Inferior parietal cortex (tissue), 1 donor: Measurements from ENCODE around the gene CTRL.

Experiments
- DNase-seq: peaks from one replicate; pipeline ENCODE4 v3.0.0-alpha.2; 2016; ENCODE audit errors: extremely low spot score

CTRL gene

DNA sequence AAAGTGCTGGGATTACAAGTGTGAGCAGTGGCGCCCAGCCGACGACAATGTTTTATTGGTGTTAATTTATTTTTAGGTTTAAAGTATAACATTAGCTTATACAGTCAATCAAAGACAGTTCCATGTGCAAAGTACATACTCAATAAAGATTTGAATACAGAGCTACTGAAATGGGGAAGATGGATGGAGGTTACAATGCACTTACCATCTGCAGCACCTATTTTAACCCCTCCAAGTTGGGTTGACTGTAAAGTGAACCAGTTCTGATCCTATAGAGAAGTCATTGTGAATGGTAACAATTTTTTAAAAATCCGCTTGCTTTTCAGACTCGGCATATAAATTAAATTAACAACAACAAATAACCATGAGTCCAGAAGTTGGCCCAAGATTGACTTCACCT, 39.3 kb downstream of the CTRL start:
- no peak for DNase-seq

DNA sequence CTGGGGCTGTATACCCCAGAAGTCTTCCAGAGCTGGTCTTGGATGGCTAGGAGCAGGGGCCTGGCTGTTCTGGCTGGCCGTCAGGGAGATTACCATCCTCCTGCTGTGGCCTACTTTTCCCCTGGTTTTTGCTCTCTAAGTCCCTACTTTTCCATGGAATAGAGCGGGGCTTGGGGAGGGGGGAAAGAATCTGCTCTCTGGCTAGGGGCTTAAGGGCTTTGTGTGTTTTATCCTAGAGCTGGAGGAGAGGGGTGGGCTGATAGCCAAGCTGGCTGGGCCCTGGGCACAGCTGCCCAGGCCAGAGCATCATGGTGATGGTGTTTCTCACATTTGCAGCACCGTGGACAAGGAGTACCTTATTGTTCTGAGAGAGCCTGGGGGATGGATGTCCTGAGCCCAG, 43.3 kb downstream of the CTRL start:
- DNase-seq = no peak

DNA sequence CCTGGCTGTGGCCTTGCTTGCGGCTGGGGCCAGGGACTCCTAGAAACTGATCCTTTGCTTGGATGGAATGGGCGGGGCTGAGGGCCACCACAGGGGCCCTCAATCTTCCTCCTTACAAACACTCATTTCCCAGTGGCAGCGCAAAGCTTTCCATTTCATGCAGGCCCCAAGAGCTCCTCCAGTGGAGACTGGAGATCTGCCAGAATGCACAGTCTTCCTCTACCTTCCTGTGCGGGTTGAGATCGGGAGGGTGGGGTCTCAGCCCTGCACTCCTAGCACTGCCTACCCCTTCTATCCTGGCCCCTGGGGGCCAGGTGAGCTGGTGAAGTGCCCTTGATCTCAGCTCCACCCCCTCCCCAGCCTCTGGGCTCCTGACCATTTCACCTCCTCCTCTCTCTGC, 45.3 kb downstream of the CTRL start:
- DNase-seq = no peak

DNA sequence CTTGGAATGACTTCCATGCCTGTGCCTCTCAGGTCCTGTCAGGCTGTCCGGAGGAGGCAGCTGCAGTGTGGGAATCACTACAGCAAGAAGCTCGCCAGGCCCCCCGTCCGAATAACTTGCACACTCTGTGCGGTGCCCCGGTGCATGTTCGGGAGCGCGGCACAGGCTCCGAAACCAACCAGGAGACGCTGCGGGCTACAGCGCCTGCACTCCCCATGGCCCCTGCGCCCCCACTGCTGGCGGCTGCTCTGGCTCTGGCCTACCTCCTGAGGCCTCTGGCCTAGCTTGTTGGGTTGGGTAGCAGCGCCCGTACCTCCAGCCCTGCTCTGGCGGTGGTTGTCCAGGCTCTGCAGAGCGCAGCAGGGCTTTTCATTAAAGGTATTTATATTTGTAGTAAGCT, 45.7 kb downstream of the CTRL start:
- DNase-seq = no peak

DNA sequence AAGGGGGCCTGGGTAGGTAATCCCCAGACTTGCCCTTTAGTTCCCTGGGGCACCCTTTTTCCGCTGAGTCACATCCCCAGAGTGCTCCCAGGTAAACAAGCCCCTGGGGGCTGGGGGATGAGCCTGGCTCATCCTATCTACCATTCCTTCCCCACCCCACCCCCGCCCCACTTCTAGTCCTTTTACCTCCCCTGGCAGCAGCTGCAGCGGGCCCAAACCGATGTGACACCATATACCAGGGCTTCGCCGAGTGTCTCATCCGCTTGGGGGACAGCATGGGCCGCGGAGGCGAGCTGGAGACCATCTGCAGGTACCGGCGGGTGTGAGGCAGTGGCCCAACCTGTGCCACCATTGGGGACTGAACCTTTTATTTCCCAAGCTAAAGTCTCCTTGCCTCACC, 46.1 kb downstream of the CTRL start:
- DNase-seq = no peak

DNA sequence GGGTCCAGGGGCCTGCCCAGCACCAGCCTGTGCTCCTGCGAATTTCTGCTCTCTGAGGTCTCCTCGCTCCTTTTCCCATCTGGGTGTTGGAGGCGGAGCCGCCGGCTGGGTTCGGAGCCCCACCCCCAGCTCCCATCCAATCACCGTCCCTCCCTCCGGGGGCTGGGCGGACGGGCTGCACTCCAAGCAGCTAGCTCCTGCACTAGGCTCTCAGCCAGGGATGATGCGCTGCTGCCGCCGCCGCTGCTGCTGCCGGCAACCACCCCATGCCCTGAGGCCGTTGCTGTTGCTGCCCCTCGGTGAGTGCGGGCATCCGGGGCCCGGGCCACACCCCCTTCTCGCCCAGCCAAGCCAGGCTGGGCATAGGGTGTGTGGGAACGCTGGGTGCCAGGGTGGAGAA, 47.0 kb downstream of the CTRL start, which contains the start of gene NRN1L:
Gene NRN1L (plus strand): TSS at position 202 of the 400 bp plus-strand sequence. CDS start 19 bp downstream, at position 221.
- DNase-seq = peak; percentile 83

DNA sequence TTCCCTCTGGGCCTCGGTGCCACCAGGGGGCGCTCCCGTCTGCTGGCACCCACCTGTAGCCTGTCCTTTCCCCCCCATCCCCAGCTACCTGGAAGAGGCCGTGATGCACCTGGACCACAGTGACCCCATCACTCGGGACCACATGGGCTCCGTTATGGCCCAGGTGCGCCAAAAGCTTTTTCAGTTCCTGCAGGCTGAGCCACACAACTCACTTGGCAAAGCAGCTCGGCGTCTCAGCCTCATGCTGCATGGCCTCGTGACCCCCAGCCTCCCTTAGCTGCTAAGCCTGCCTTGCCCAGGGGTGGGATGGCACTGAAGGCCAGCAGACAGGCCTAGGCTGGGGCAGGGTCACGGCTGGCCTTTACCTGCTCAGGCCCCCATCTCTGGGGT, 47.8 kb downstream of the CTRL start:
- DNase-seq = no peak

DNA sequence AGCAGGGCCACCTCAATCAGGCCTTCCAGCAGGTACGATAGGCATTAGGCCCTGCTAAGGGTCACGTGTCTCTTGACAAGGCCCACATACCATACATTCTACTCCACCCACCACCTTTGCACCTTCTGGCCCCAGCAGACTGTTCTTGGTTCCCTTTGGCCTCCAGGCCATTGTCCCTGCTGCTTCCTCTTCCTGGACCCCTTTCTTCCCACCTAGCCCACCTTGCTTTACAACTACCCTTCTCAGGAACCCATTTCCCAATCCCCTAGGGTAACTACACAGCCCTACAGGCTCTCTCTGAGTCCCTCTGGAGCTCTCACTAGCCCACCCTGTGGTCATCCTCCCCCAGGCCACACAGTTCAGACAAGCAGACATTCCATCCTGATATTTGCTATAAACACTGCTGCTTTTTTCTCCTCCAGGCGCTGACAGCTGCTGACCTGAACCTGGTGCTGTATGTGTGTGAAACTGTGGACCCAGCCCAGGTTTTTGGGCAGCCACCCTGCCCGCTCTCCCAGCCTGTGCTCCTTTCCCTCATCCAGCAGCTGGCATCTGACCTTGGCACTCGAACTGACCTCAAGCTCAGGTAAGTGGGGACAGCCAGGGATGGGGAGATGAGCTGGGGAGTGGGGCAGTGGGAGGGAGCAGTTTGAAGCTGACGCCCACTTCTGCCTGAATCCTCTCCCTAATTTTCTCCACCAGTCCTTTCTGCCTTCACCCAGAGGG, 48.4 kb downstream of the CTRL start:
- no peak for DNase-seq

DNA sequence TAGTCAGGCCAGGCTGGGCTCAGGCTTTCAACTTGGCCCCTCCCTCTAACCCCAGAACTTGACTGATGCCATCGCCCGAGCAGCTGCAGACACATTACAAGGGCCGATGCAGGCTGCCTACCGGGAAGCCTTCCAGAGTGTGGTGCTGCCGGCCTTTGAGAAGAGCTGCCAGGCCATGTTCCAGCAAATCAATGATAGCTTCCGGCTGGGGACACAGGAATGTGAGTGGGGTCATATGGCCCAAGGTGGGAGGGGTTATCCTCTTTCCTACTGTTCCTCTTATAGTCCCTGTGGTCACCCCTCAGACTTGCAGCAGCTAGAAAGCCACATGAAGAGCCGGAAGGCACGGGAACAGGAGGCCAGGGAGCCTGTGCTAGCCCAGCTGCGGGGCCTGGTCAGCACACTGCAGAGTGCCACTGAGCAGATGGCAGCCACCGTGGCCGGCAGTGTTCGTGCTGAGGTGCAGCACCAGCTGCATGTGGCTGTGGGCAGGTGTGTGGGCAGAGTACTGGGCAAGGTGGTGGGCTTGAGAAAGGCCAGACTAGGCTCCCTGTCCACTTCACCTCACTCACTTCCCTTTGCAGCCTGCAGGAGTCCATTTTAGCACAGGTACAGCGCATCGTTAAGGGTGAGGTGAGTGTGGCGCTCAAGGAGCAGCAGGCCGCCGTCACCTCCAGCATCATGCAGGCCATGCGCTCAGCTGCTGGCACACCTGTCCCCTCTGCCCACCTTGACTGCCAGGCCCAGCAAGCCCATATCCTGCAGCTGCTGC, 49.1 kb downstream of the CTRL start:
- peak; percentile 79 for DNase-seq

DNA sequence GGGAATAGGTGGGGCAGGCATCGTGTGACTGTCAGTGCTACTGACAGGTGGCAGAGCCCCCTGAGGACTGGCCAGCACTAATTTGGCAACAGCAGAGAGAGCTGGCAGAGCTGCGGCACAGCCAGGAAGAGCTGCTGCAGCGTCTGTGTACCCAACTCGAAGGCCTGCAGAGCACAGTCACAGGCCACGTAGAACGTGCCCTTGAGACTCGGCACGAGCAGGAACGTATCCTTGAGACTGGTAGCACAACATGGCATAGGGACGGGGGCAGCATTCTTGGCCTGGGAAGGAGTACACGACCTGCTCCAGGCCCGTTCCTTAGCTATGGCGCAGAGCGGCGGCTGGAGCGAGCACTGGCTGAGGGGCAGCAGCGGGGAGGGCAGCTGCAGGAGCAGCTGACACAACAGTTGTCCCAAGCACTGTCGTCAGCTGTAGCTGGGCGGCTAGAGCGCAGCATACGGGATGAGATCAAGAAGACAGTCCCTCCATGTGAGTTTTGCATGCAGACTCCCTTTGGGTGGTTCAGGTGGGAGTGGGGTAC, 50.0 kb downstream of the CTRL start:
- peak; percentile 36 for DNase-seq

DNA sequence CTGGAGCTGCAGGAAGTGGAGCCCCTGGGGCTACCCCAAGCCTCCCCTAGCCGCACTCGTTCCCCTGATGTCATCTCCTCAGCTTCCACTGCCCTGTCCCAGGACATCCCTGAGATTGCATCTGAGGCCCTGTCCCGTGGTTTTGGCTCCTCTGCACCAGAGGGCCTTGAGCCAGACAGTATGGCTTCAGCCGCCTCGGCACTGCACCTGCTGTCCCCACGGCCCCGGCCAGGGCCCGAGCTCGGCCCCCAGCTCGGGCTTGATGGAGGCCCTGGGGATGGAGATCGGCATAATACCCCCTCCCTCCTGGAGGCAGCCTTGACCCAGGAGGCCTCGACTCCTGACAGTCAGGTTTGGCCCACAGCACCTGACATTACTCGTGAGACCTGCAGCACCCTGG, 51.1 kb downstream of the CTRL start:
- no peak for DNase-seq

DNA sequence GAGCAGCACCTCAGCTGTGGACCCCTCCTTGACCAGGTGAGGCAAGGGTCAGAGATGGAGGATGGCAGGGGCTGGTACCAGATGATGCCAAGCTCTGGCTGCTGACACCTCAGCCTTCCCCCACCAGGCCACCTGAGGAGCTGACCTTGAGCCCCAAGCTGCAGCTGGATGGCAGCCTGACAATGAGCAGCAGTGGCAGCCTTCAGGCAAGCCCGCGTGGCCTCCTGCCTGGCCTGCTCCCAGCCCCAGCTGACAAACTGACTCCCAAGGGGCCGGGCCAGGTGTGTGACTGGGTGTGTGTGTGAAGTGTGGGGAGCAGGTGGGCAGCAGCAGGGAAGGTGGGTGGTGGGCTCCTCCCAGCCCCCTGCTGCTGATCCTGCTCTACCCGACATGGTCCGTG, 51.7 kb downstream of the CTRL start:
- no peak for DNase-seq
